ENCODE measurements around the gene ZSCAN12. TPM values are rescaled to one million over a fixed set of nuclear protein-coding genes. Genes with fewer than 3 reads are reported as not detected.

Gene ZSCAN12
- total RNA-seq, result 5.3 and 8.4 TPM in 2 replicates

DNA sequence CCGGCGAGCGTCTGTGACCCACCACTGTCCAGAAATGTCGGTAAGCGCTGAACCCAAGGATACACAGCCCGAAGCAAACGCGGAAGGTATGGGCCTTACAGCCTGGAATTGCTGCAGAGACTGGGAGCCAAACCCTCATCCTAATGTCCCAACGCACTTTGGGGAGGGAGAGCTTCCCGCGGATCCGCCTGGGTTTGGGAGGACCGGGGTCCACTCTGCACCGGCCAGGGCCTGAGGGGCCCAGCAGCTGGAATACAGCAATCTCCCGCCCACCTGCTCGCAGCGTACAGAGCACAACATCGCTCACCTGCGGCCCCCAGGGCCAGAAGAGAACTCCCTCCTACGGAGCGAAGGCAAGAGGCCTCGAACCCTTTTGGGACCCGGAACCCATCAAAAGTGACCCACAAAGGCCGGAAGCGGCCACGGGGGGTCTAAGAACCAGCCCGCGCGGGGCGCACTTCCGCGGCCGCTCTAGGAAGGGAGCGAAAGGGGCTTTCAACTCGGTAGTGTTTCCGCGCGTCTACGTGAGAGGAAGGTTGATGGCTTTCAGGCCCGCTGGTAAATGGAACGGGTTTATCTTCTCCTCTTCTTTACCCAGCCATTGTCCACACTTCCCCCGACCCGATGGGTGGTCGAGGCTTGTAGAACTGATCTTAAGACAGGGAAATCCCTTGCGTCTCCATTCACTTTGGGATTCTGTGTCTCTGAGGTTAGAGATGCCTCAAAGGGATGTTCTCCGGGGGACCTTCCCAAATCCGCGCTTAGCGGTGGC is at the start of gene ZSCAN12:
Gene ZSCAN12 (minus strand): TSS at position 398 of the 772 bp plus-strand sequence. CDS start 1,342 bp downstream, outside the sequence.

DNA sequence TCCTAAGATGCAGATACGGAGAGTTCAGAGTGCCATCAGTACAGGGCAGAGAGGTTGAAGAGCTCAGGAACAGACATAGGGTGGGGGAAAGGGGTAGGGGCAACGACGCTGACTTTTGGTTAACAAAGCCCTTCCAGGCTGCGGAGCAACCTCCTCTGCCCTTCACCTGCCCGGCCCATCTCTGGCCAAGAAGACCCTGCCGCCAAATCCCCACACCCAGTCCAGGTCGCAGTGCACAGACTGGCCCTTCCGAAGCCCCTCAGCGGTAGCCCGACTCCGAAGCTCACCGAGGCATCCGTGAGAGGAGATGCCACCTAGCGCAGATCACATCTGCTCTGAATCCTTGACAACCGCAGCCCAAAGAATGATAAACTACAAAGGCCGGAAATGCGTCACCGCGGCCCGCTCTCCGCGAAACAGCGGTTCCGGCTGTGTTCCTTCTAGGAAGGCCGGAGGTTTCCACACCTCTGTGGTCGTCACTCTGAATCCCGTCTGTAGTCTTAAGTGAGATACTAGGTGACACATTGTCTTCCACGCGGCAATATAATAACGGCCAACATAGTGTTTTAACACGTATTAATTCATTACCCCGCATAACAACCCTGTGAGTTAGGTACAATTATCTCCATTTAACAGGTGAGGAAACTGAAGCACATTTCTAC is 43.7 kb upstream of the ZSCAN12 start, which contains the start of gene ZSCAN23:
Gene ZSCAN23 (minus strand): TSS at position 380 of the 662 bp plus-strand sequence. CDS start 7,225 bp downstream, outside the sequence.

DNA sequence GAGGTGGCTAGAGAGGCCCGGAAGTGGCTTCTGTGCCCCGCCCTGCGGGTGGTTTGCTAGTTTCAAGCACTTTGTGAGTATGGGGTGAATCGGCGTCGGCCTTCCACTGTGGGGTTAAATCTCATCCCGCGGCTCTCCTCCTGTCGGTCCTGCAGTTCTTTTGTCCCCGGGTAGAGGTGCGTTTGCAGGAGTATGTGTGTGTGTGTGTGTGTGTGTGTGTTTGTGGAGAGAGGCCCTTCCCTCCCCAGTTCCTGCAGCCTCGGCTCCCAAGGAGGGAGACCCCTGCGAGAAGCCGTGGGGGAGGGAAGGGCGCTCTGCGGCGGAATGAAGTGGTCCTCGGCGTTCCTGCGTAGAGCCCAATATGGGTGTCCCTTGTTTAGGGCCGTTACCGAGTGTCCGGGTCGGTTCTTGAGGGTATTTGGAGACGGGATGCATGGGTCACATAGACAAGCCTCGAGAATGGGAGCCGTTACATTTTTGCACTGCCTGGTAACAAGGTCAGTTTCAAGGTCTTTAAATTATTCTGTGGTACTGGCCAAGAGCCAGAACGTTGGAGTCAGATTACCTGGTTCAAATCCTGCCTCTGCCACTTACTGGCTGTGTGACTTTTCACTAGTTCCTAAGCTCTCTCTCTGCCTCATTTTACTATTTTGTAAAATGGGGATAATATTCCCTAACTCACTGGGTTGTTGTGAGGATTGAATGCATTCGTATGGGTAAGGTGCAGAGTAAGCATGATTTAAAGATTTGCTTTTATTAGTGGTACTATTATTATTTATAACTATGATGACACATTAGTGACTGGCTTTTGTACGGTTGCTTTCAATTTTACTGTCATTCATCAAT is 49.4 kb downstream of the ZSCAN12 start, which contains the start of gene ZKSCAN3:
Gene ZKSCAN3 (plus strand): TSS at position 56 of the 846 bp plus-strand sequence. CDS start 9,640 bp downstream, outside the sequence.

DNA sequence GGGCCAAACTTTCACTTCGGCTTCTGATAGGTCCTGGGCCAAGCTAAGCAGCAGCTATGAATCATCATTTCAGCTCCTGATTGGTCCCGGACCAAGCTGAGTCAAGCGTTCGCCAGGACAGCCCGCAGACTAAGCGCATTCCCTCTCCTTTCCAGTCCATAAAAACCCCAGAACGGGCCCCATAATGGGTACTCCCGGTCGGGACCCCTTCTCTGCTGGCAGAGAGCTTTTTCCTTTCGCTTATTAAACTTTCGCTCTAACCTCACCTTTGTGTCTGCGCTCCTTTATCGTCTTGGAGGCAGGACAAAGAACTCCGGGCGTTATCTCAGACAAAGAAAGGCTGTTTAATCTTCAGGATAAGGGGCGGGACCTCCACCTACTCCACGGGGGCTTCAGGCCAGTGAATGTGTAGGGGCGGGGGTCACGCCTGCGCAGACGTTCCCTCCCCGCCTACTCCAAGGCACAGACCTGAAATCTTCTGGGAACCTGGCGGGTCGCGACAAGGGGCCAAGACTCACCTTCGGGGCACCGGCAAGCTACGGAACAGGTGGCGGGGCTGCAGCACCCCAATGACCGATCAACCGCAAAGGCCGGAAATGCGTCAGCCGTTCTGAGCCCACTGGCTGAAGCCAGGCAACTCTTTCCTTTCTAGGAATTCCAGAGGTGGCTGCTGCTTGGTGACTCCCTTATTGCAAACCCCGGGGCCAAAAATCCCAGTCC is 63.8 kb downstream of the ZSCAN12 start, which contains the start of gene ZSCAN31:
Gene ZSCAN31 (minus strand): TSS at position 585 of the 720 bp plus-strand sequence. CDS start 6,465 bp downstream, outside the sequence.

Other genes starting within 250 kb of the ZSCAN12 start
- 8.8 and 15.6 TPM in 2 replicates for gene ZSCAN9, start 174.5 kb downstream of the ZSCAN12 start, total RNA-seq
- gene ZKSCAN4, start 147.5 kb downstream of the ZSCAN12 start, total RNA-seq, result 7.3 and 8.7 TPM in 2 replicates
- 0.73 and 2.2 TPM in 2 replicates for gene NKAPL, start 140.4 kb downstream of the ZSCAN12 start, total RNA-seq
- gene ZSCAN26, start 132.6 kb downstream of the ZSCAN12 start, total RNA-seq, result 18.7 and 30.7 TPM in 2 replicates
- 7.1 and 9.7 TPM in 2 replicates for gene PGBD1, start 118.2 kb downstream of the ZSCAN12 start, total RNA-seq
- 38.3 and 47.6 TPM in 2 replicates for gene ZSCAN31, start 63.6 kb downstream of the ZSCAN12 start, total RNA-seq
- gene ZKSCAN3, start 49.8 kb downstream of the ZSCAN12 start, total RNA-seq, result 5.8 and 8.1 TPM in 2 replicates
- 4.3 and 11.1 TPM in 2 replicates for gene ZSCAN23, start 43.7 kb upstream of the ZSCAN12 start, total RNA-seq
- not detected in 2 replicates for gene GPX6, start 116.0 kb upstream of the ZSCAN12 start, total RNA-seq
- gene GPX5, start 126.1 kb upstream of the ZSCAN12 start, total RNA-seq, result not detected in 2 replicates